ENCODE results near the gene HEXIM2.

DNA sequence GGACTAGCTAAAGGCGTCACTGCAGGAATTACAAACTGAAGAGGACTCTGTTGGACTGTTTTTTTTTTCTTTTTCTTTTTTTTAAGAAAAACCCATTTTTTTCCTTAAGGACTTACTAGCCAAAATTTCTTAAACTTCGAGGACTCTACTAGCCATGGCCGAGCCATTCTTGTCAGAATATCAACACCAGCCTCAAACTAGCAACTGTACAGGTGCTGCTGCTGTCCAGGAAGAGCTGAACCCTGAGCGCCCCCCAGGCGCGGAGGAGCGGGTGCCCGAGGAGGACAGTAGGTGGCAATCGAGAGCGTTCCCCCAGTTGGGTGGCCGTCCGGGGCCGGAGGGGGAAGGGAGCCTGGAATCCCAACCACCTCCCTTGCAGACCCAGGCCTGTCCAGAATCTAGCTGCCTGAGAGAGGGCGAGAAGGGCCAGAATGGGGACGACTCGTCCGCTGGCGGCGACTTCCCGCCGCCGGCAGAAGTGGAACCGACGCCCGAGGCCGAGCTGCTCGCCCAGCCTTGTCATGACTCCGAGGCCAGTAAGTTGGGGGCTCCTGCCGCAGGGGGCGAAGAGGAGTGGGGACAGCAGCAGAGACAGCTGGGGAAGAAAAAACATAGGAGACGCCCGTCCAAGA lies 12.5 kb upstream of the HEXIM2 start:
- peak; percentile 48 for TF ChIP-seq POLR2A (IDR thresholded peaks at IDR 0.05)
- peak; percentile 67 for TF ChIP-seq POLR2AphosphoS5 (IDR thresholded peaks at IDR 0.05)
- TF ChIP-seq CTCF (IDR thresholded peaks at IDR 0.05): peak; percentile 64 to 93 (median 84)
